OCI-LY3 (cell line): ENCODE results near the gene IFRD2.

Experiments
- EZH2phosphoT487 ChIP-seq: fragments of 200-600 bp; shearing (Covaris generic); IDR thresholded peaks from 2 replicates; pipeline ENCODE4 v1.6.1; 2018; ENCODE audit warnings: antibody characterized with exemption, mixed run types, low read depth
- TF ChIP-seq, protein P1 (sequence below): fragments of 200-600, 300-600 bp; sonication (generic); IDR thresholded peaks from 2 replicates; pipeline ENCODE4 v1.5.1; 2014; ENCODE audit warnings: antibody characterized with exemption, low read length, low read depth

DNA sequence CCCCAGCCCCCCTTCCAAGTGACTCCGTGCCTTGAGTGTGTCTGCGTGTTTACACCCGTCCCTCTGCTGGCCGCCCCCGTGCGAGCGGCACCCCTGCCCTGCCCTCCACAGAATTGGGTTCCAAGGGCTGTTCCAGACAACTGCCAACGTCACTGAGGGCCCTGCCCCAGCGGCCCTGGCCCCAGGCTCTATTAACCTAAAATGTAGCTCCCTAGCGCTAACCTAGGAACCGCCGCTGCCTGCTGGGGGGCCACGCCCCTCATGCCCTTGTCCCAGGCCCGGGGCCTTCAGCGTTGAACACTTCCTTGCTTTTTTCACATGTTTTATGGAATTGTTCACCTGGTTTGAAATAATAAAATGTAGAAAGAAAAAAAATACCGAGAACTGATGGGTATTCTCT lies 33.2 kb downstream of the IFRD2 start:
- TF ChIP-seq, protein P1, sequence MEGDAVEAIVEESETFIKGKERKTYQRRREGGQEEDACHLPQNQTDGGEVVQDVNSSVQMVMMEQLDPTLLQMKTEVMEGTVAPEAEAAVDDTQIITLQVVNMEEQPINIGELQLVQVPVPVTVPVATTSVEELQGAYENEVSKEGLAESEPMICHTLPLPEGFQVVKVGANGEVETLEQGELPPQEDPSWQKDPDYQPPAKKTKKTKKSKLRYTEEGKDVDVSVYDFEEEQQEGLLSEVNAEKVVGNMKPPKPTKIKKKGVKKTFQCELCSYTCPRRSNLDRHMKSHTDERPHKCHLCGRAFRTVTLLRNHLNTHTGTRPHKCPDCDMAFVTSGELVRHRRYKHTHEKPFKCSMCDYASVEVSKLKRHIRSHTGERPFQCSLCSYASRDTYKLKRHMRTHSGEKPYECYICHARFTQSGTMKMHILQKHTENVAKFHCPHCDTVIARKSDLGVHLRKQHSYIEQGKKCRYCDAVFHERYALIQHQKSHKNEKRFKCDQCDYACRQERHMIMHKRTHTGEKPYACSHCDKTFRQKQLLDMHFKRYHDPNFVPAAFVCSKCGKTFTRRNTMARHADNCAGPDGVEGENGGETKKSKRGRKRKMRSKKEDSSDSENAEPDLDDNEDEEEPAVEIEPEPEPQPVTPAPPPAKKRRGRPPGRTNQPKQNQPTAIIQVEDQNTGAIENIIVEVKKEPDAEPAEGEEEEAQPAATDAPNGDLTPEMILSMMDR = no peak
- TF ChIP-seq EZH2phosphoT487 = no peak
